CD4-positive, alpha-beta T cell (primary cell): ENCODE results near the gene PLA2G4D. TPM values are rescaled to one million over a fixed set of nuclear protein-coding genes. Genes with fewer than 3 reads are reported as not detected.

Experiments used
- ATAC-seq: fragments of 200-7000 bp; cut with Tn5 transposase; one replicate; pipeline ENCODE4 v1.10.0; 2022; ENCODE audit warnings: mild to moderate bottlenecking; ENCODE audit not compliant: poor library complexity
- CTCF ChIA-PET: fragments of 350-600 bp; sonication (Branson Sonifier 250); formaldehyde crosslinking; loops from one replicate; lab custom pipeline; 2021; ENCODE audit warnings: antibody characterized with exemption, inconsistent platforms; lab: Charles Lee
- POLR2A ChIA-PET: fragments of 350-600 bp; sonication (Branson Sonifier 250); formaldehyde crosslinking; loops from one replicate; lab custom pipeline; 2021; ENCODE audit warnings: antibody characterized with exemption, inconsistent platforms; lab: Charles Lee
- DNase-seq, 14 experiments: peaks; one replicate each; pipeline ENCODE4 v3.0.0-alpha.2; 2013 to 2020; ENCODE audit warnings: mixed read lengths in 2 of 14
- H3K27ac ChIP-seq, 2 donors: one replicate each; pipeline versions ENCODE4 v1.5.1 to v1.7.0; 2013; ENCODE audit warnings: low read length in 2 of 2, low read depth in 1 of 2, mild to moderate bottlenecking in 1 of 2
- H3K27me3 ChIP-seq, 2 experiments: 1 replicate in 1 of 2; 2 replicates in 1 of 2; pipeline versions ENCODE4 v1.6.1 to v1.7.0; 2013; ENCODE audit warnings: low read length in 2 of 2, control low read depth in 1 of 2, mild to moderate bottlenecking in 1 of 2, moderate library complexity in 1 of 2; ENCODE audit not compliant: insufficient read depth in 2 of 2, control insufficient read depth in 1 of 2
- H3K36me3 ChIP-seq: one replicate; pipeline ENCODE4 v1.6.1; 2013; ENCODE audit warnings: low read length, control low read depth; ENCODE audit not compliant: insufficient read depth
- H3K4me1 ChIP-seq: one replicate; pipeline ENCODE4 v1.6.1; 2013; ENCODE audit warnings: low read length, control low read depth; ENCODE audit not compliant: insufficient read depth
- H3K4me3 ChIP-seq: one replicate; pipeline ENCODE4 v1.5.1; 2013; ENCODE audit warnings: mild to moderate bottlenecking, low read length, moderate library complexity
- H3K9me3 ChIP-seq, 2 experiments: 1 replicate in 1 of 2; 2 replicates in 1 of 2; pipeline versions ENCODE4 v1.6.1 to v1.7.0; 2013; ENCODE audit warnings: low read length in 2 of 2, mild to moderate bottlenecking in 2 of 2, control low read depth in 1 of 2, moderate library complexity in 1 of 2; ENCODE audit not compliant: control insufficient read depth in 1 of 2, insufficient read depth in 1 of 2
- H3K27ac Mint-ChIP-seq: one replicate; pipeline ENCODE4 v1.8.0; 2020; ENCODE audit warnings: mixed read lengths
- H3K27me3 Mint-ChIP-seq: one replicate; pipeline ENCODE4 v1.8.0; 2021; ENCODE audit warnings: mixed read lengths
- H3K36me3 Mint-ChIP-seq: one replicate; pipeline ENCODE4 v1.8.0; 2021; ENCODE audit warnings: low read depth, mixed read lengths
- H3K4me1 Mint-ChIP-seq: one replicate; pipeline ENCODE4 v1.8.0; 2021; ENCODE audit warnings: low read depth, mixed read lengths
- H3K4me3 Mint-ChIP-seq: one replicate; pipeline ENCODE4 v1.8.0; 2020; ENCODE audit warnings: mild to moderate bottlenecking, mixed read lengths
- H3K9me3 Mint-ChIP-seq: one replicate; pipeline ENCODE4 v1.8.0; 2020; ENCODE audit warnings: mixed read lengths
- intact Hi-C, 2 experiments: fragments of 100-400 bp; cut with DNase I in 1 of 2; cut with micrococcal nuclease in 1 of 2; formaldehyde crosslinking; loops; one replicate each; pipeline versions ENCODE4 v1.15.1 to v1.9.0; 2023 to 2025; cut with DNase I, micrococcal nuclease
- total RNA-seq, 174 experiments: library from RNA in 2 of 174; stranded (reverse) in 2 of 174; gene quantifications; one replicate each; pipeline ENCODE4 v1.2.3 and lab custom pipeline; 2021 to 2026
- TF ChIP-seq, protein P1 (sequence below): fragments of 200-600 bp; IDR thresholded peaks from one replicate; pipeline ENCODE4 v1.8.0; 2022; ENCODE audit warnings: antibody characterized with exemption, mild to moderate bottlenecking

PLA2G4D gene
- total RNA-seq, 2 experiments from 2014 or later: not detected

DNA sequence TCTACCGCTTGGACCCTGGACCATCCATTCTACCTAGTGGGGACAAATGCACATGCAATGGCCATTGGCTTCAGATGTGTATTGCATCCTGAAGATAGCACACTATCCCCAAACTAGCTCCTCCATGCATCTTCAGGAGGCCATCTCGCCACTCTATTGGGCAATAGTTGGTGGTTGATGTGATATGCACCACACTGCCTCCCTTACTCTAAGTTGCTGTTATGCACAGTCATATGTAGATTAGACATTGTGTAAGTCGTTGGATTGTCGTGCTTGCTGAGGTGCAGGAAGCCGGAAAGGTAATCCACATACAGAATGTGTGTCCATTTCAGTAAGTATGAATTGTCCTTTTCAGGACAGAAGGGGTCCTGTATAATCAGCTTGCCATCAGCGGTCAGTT is 26.7 kb upstream of the PLA2G4D start:
- CTCF ChIA-PET: no interaction called here
- ATAC-seq: no peak

DNA sequence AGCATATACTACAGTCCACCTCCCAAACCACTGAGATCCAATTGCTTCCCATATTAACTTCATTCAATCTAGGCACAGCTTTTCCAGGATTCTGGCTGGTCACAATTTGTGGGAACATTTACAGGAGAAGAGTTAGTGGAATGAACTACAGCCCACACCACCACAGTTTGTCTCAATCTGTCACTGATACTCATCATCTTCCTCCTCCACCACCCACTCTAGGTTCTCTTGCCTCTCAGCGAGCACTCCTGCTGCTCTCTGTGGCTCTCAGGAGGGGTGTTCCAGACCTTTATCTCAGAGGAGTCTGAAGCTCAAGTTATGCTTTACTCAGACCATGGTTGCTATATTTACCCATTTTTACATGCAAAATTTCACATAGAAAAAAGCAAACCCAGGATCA is 25.9 kb upstream of the PLA2G4D start:
- ATAC-seq (no peak), DNase-seq (no peak)
- TF ChIP-seq, protein P1, sequence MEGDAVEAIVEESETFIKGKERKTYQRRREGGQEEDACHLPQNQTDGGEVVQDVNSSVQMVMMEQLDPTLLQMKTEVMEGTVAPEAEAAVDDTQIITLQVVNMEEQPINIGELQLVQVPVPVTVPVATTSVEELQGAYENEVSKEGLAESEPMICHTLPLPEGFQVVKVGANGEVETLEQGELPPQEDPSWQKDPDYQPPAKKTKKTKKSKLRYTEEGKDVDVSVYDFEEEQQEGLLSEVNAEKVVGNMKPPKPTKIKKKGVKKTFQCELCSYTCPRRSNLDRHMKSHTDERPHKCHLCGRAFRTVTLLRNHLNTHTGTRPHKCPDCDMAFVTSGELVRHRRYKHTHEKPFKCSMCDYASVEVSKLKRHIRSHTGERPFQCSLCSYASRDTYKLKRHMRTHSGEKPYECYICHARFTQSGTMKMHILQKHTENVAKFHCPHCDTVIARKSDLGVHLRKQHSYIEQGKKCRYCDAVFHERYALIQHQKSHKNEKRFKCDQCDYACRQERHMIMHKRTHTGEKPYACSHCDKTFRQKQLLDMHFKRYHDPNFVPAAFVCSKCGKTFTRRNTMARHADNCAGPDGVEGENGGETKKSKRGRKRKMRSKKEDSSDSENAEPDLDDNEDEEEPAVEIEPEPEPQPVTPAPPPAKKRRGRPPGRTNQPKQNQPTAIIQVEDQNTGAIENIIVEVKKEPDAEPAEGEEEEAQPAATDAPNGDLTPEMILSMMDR: no peak
- POLR2A ChIA-PET: no interaction called here
- no peaks in the 10 kb centered on the region for H3K4me1 Mint-ChIP-seq
- H3K4me3 ChIP-seq: no peak overlapping the region
- no peak overlapping the region for H3K27ac Mint-ChIP-seq
- intact Hi-C loops: no loop called here
- CTCF ChIA-PET: no interaction called here
- H3K9me3 ChIP-seq: no peaks in the 10 kb centered on the region
- no peaks in the 10 kb centered on the region for H3K36me3 Mint-ChIP-seq
- H3K27me3 Mint-ChIP-seq: no peaks in the 10 kb centered on the region
- H3K27me3 ChIP-seq: no peaks in the 10 kb centered on the region
- H3K36me3 ChIP-seq: no peaks in the 10 kb centered on the region
- H3K9me3 Mint-ChIP-seq: no peaks in the 10 kb centered on the region
- H3K27ac ChIP-seq: no peak overlapping the region
- no peaks in the 10 kb centered on the region for H3K4me1 ChIP-seq
- H3K4me3 Mint-ChIP-seq: no peak overlapping the region

More for the DNA sequence above, 26.7 kb upstream of the PLA2G4D start:
- Mint-ChIP-seq H3K4me1 (no peaks in the 10 kb centered on the region), H3K4me3 (no peak overlapping the region), H3K9me3 (no peaks in the 10 kb centered on the region), H3K27ac (no peak overlapping the region), H3K36me3 (no peaks in the 10 kb centered on the region), H3K27me3 (no peaks in the 10 kb centered on the region)
- Histone ChIP-seq H3K4me1 (no peaks in the 10 kb centered on the region), H3K9me3 (no peaks in the 10 kb centered on the region), H3K27ac (no peak overlapping the region), H3K27me3 (no peaks in the 10 kb centered on the region), H3K36me3 (no peaks in the 10 kb centered on the region), H3K4me3 (no peak overlapping the region)
- TF ChIP-seq, protein P1: no peak
- intact Hi-C loops: no loop called here
- POLR2A ChIA-PET: no interaction called here
- DNase-seq: no peak

DNA sequence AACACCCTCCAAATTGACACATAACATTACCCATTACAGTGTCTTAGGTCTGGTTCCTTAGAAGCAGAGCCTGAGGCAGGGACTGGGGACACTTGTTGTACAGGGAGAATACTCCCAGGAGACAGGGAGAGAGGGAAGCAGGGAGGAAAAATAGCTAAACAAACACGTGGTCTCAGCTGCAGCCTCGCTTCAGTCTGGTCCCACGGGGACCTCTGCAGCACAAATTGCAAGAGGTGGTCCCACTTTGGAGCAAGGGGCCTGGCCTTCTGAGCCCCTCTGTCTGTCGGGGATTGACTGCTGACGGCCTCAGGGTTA is 25.0 kb upstream of the PLA2G4D start:
- H3K27me3 Mint-ChIP-seq: no peaks in the 10 kb centered on the region
- H3K9me3 ChIP-seq: no peaks in the 10 kb centered on the region
- no peak for DNase-seq
- ChIA-PET CTCF (no interaction called here), POLR2A (no interaction called here)
- no peaks in the 10 kb centered on the region for H3K36me3 Mint-ChIP-seq
- no peak overlapping the region for H3K4me3 ChIP-seq
- H3K9me3 Mint-ChIP-seq: no peaks in the 10 kb centered on the region
- H3K27ac ChIP-seq: no peak overlapping the region
- intact Hi-C loops: no loop called here
- no peak overlapping the region for H3K27ac Mint-ChIP-seq
- TF ChIP-seq, protein P1: no peak
- H3K36me3 ChIP-seq: no peaks in the 10 kb centered on the region
- no peaks in the 10 kb centered on the region for H3K4me1 Mint-ChIP-seq
- no peaks in the 10 kb centered on the region for H3K27me3 ChIP-seq
- H3K4me3 Mint-ChIP-seq: no peak overlapping the region
- no peak for ATAC-seq
- H3K4me1 ChIP-seq: no peaks in the 10 kb centered on the region
